GM12891 (cell line): Measurements from ENCODE around the gene BMS1.

Source experiments
- DNase-seq: peaks from one replicate; pipeline ENCODE4 v3.0.0; 2011; ENCODE audit warnings: low spot score; ENCODE audit not compliant: insufficient read length
- FAIRE-seq: peaks from 2 replicates; lab custom pipeline; 2011; peaks lifted over from hg19 to GRCh38; lab: Jason Lieb, UNC
- PAX5 ChIP-seq: IDR thresholded peaks from 2 replicates; pipeline ENCODE4 v1.6.1; 2011; ENCODE audit warnings: low read length, moderate library complexity, mild to moderate bottlenecking; ENCODE audit not compliant: insufficient read depth, severe bottlenecking
- POLR2A ChIP-seq: IDR thresholded peaks from 2 replicates; pipeline ENCODE4 v1.6.1; 2011; ENCODE audit warnings: low read depth, low read length, control low read depth
- POLR2AphosphoS5 ChIP-seq: IDR thresholded peaks from 2 replicates; pipeline ENCODE4 v1.6.1; 2011; ENCODE audit warnings: low read depth, low read length, control low read depth
- POU2F2 ChIP-seq: IDR thresholded peaks from 2 replicates; pipeline ENCODE4 v1.6.1; 2011; ENCODE audit warnings: low read depth, mild to moderate bottlenecking, control low read depth, low read length, moderate library complexity
- SPI1 ChIP-seq: IDR thresholded peaks from 2 replicates; pipeline ENCODE4 v1.6.1; 2011; ENCODE audit warnings: low read depth, low read length, control low read depth
- TAF1 ChIP-seq: IDR thresholded peaks from 2 replicates; pipeline ENCODE4 v1.6.1; 2011; ENCODE audit warnings: low read depth, low read length, control low read depth

The BMS1 gene

GRCh38 chr10:42880255-42880620, 97.6 kb downstream of the BMS1 start:
- DNase-seq = no peak
- no peak for FAIRE-seq
- TF ChIP-seq TAF1 (no peak), PAX5 (no peak), POLR2A (no peak), POLR2AphosphoS5 (no peak), SPI1 (no peak), POU2F2 (no peak)

GRCh38 chr10:42882597-42882996, 100.0 kb downstream of the BMS1 start:
- TF ChIP-seq PAX5 (no peak), POU2F2 (no peak), POLR2AphosphoS5 (no peak), TAF1 (no peak), SPI1 (no peak), POLR2A (no peak)

More at GRCh38 chr10:42882597-42882996, 100.0 kb downstream of the BMS1 start:
- DNase-seq = no peak
- no peak for FAIRE-seq
